Measurements from ENCODE around the gene CLMN. TPM values are rescaled to one million over a fixed set of nuclear protein-coding genes. Genes with fewer than 3 reads are reported as not detected.
"Not testable (repeated sequence)": the region's sequence is repeated elsewhere in the genome, so short reads cannot be mapped to it uniquely, and the experiment has no call there.

Gene CLMN
- total RNA-seq, 1 experiment from 2014 or later, result 111 TPM

- Mint-ChIP-seq H3K36me3 (ENCODE audit: insufficient read depth, unreplicated experiment) (peaks cover 6% of the 10 kb centered on the region), H3K27ac (ENCODE audit: unreplicated experiment) (no peak overlapping the region), H3K4me3 (ENCODE audit: low read depth, unreplicated experiment) (no peak overlapping the region), H3K4me1 (ENCODE audit: low read depth, unreplicated experiment) (peaks cover 31% of the 10 kb centered on the region), H3K9me3 (ENCODE audit: low read depth, unreplicated experiment) (no peaks in the 10 kb centered on the region), H3K27me3 (ENCODE audit: unreplicated experiment) (no peaks in the 10 kb centered on the region)
- TF ChIP-seq CTCF (IDR thresholded peaks at IDR 0.05; ENCODE audit: unreplicated experiment), result no peak
- no TSS peak for BruUV-seq (replicated peaks)
- DNase-seq, result no peak
- CTCF ChIA-PET, result no interaction called here
- intact Hi-C loops (cut with micrococcal nuclease; ENCODE audit: unreplicated experiment), result no loop called here
These were observed 180.8 kb downstream of the CLMN start for GRCh38 chr14:95138876-95139275.

- H3K27ac Mint-ChIP-seq (ENCODE audit: unreplicated experiment); intact Hi-C loops (cut with micrococcal nuclease; ENCODE audit: unreplicated experiment); BruUV-seq (replicated peaks); H3K4me3 Mint-ChIP-seq (ENCODE audit: low read depth, unreplicated experiment); H3K27me3 Mint-ChIP-seq (ENCODE audit: unreplicated experiment); DNase-seq; H3K9me3 Mint-ChIP-seq (ENCODE audit: low read depth, unreplicated experiment); CTCF ChIA-PET; H3K36me3 Mint-ChIP-seq (ENCODE audit: insufficient read depth, unreplicated experiment): not testable (repeated sequence)
- H3K4me1 Mint-ChIP-seq (ENCODE audit: low read depth, unreplicated experiment), result peaks cover 31% of the 10 kb centered on the region
These were observed 181.3 kb downstream of the CLMN start for GRCh38 chr14:95138455-95138854.

- BruUV-seq (replicated peaks), result no TSS peak
- Mint-ChIP-seq H3K9me3 (ENCODE audit: low read depth, unreplicated experiment) (no peaks in the 10 kb centered on the region), H3K4me3 (ENCODE audit: low read depth, unreplicated experiment) (no peak overlapping the region), H3K36me3 (ENCODE audit: insufficient read depth, unreplicated experiment) (peaks cover 7% of the 10 kb centered on the region), H3K4me1 (ENCODE audit: low read depth, unreplicated experiment) (peaks cover 31% of the 10 kb centered on the region), H3K27me3 (ENCODE audit: unreplicated experiment) (no peaks in the 10 kb centered on the region), H3K27ac (ENCODE audit: unreplicated experiment) (no peak overlapping the region)
- no peak for TF ChIP-seq CTCF (IDR thresholded peaks at IDR 0.05; ENCODE audit: unreplicated experiment)
- intact Hi-C loops (cut with micrococcal nuclease; ENCODE audit: unreplicated experiment), result no loop called here
- no peak for DNase-seq
- CTCF ChIA-PET, result no interaction called here
These were observed 181.9 kb downstream of the CLMN start for GRCh38 chr14:95137804-95138167.

GRCh38 chr14:95137164-95137803 lies 182.4 kb downstream of the CLMN start:
- no peak for DNase-seq
- peaks cover 31% of the 10 kb centered on the region for H3K4me1 Mint-ChIP-seq (ENCODE audit: low read depth, unreplicated experiment)
- no peaks in the 10 kb centered on the region for H3K9me3 Mint-ChIP-seq (ENCODE audit: low read depth, unreplicated experiment)
- BruUV-seq (replicated peaks), result no TSS peak
- H3K27me3 Mint-ChIP-seq (ENCODE audit: unreplicated experiment), result no peaks in the 10 kb centered on the region
- H3K4me3 Mint-ChIP-seq (ENCODE audit: low read depth, unreplicated experiment), result no peak overlapping the region
- peak overlapping the region; percentile 17 for H3K27ac Mint-ChIP-seq (ENCODE audit: unreplicated experiment)
- peaks cover 12% of the 10 kb centered on the region for H3K36me3 Mint-ChIP-seq (ENCODE audit: insufficient read depth, unreplicated experiment)
- intact Hi-C loops (cut with micrococcal nuclease; ENCODE audit: unreplicated experiment), result no loop called here
- no peak for TF ChIP-seq CTCF (IDR thresholded peaks at IDR 0.05; ENCODE audit: unreplicated experiment)
- CTCF ChIA-PET, result no interaction called here

- no peak overlapping the region for H3K4me3 Mint-ChIP-seq (ENCODE audit: low read depth, unreplicated experiment)
- H3K4me1 Mint-ChIP-seq (ENCODE audit: low read depth, unreplicated experiment), result peaks cover 31% of the 10 kb centered on the region
- H3K27me3 Mint-ChIP-seq (ENCODE audit: unreplicated experiment), result no peaks in the 10 kb centered on the region
- intact Hi-C loops (cut with micrococcal nuclease; ENCODE audit: unreplicated experiment), result no loop called here
- CTCF ChIA-PET, result interaction anchor here (1.1 kb wide), 1 partner anchor 12 kb away, joined by 3 read pairs; no protein-coding TSS in a partner anchor
- no peak for TF ChIP-seq CTCF (IDR thresholded peaks at IDR 0.05; ENCODE audit: unreplicated experiment)
- H3K36me3 Mint-ChIP-seq (ENCODE audit: insufficient read depth, unreplicated experiment), result peaks cover 15% of the 10 kb centered on the region
- H3K27ac Mint-ChIP-seq (ENCODE audit: unreplicated experiment), result peak overlapping the region; percentile 17
- H3K9me3 Mint-ChIP-seq (ENCODE audit: low read depth, unreplicated experiment), result no peaks in the 10 kb centered on the region
- BruUV-seq (replicated peaks), result no TSS peak
- no peak for DNase-seq
These were observed 183.1 kb downstream of the CLMN start for GRCh38 chr14:95136631-95137030.

All from Calu3 (cell line).